HG02973 (cell line): ENCODE data around the gene POU2F1.

Experiments used
- ATAC-seq: cut with Tn5 transposase; IDR thresholded peaks from one replicate; pipeline ENCODE4 v1.9.1; 2021; ENCODE audit warnings: moderate library complexity; ENCODE audit not compliant: unreplicated experiment

The POU2F1 gene

GRCh38 chr1:167266965-167267364 lies 46.3 kb downstream of the POU2F1 start:
- ATAC-seq = no peak

DNA sequence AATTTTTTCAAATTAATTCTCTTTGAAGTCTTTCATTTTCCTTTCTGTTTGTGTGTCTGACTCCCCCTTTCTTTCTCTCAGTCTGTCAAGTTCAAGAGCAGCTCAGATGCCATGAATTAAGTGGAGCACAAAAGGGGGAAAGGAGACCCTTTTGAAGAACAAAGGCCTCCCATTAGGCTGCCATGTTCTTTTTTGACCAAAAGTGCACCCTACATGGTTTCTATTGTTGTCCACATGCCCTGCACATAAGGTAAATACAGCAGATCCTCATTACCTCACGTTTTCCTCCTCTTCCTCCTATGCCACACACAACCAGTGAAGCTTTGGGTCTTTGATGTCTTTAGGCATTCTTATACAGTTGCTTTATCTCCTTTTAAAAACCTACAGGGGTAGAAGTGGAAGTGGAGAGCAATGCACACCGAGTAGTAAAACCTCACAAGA lies 47.7 kb downstream of the POU2F1 start:
- ATAC-seq = no peak

GRCh38 chr1:167270349-167271092 lies 49.8 kb downstream of the POU2F1 start:
- no peak for ATAC-seq

- no peak for ATAC-seq
Observed at GRCh38 chr1:167272369-167272957, 51.8 kb downstream of the POU2F1 start.

- ATAC-seq = no peak
Observed at GRCh38 chr1:167273027-167273800, 52.5 kb downstream of the POU2F1 start.

- no peak for ATAC-seq
Observed at GRCh38 chr1:167274061-167274460, 53.4 kb downstream of the POU2F1 start.

DNA sequence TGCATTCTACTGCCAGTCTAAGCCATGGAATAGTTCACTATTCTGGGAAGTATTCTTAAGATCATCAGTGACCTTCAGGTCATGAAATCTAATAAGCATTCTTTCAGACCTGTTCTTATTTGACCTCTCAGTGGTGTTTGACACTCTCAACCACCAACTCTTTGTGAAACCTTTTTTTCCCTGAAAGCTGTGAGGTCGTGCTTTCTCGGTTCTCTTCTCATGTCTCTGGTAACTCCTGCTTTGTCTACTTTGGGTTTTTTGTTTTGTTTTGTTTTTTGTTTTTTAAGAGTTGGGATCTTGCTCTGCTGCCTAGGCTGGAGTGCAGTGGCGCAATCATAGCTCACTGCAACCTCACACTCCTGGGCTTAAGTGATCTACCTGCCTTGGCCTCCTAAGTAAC lies 56.3 kb downstream of the POU2F1 start:
- ATAC-seq = no peak

DNA sequence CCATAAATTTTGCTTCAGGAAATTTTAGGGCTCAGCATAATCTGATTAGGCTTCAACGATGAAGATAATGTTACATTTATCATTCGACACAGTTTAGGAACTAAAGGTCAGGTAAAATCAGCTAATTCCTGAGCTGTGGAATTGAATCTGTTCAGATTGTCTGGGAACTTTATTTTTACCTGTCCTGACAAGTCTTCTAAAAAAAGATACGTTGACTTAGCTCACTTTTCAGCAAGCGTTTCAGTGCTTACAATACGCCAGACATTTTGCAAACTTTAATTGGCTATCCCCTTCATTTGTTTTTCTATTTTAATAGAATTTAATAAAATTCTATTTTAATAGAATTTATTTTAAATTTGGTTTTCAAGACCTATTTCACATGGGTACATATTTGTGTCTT lies 57.8 kb downstream of the POU2F1 start:
- ATAC-seq = no peak

DNA sequence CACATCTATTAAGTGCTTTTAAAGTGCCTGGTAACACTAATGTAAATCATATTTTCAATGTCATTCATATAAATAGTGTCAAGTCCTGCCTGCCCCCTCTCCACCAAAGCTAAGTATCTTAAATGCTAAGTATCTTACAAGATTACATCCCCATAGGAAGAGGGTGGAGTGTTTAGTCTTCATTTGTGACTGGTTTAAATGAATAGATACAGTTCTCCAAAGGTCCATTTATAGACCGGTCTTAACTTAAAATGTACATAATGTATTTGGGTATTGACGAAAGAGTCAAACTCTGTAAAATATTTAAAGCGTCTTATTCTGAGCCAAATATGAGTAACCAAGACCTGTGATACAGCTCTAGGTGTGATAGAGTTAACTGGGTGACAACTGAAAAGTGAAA lies 60.2 kb downstream of the POU2F1 start:
- ATAC-seq = no peak

- no peak for ATAC-seq
Observed at GRCh38 chr1:167288390-167289074, 67.8 kb downstream of the POU2F1 start.

DNA sequence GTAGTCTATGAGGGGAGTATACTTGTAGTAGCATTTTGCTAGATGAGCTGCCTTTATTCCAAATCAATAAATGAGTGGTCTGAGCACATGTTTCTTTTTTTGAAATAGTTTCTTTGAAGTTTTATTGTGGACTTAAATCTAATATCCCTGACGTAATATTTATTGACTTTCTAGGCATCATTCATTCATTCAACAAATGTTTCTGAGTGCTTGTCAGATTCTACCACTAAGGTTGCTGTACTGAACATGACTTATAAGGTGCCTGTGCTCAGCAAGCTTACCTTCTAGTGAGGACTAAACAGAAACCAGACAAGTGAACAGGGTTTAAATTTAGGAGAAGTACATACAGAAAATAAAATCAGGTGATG lies 68.4 kb downstream of the POU2F1 start:
- ATAC-seq = no peak

- ATAC-seq = no peak
Observed at GRCh38 chr1:167289966-167290365, 69.3 kb downstream of the POU2F1 start.

GRCh38 chr1:167291539-167292185 lies 71.0 kb downstream of the POU2F1 start:
- no peak for ATAC-seq

DNA sequence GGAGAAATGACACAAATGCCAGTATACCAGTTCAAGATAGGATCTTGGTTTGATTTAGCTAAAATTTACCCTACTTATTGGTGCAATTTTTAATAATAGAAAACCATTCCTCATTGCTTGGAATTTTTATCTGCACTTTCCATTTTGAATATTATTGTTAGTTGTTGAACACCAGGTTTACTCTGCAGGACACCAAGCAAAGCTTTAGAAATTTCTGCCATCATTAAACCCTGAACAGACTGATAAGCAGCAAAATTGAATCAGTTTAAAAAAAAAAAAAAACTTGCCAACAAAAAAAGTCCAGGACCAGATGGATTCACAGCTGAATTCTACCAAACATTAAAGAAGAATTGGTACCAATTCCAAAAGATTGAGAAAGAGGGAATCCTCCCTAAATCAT lies 71.5 kb downstream of the POU2F1 start:
- no peak for ATAC-seq

- no peak for ATAC-seq
Observed at GRCh38 chr1:167293057-167293456, 72.4 kb downstream of the POU2F1 start.

DNA sequence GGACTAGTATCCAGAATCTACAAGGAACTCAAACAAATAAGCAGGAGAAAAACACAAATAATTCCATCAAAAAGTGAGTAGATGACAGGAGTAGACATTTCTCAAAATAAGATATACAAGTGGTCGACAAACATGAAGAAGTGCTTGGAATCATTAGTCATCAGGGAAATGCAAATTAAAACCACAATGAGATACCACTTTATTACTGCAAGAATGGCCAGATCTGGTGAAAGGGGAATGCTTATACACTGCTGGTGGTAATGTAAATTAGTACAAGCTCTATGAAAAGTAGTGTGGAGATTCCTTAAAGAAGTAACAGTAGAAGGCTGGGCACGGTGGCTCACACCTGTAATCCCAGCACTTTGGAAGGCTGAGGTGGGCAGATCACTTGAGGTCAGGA lies 73.8 kb downstream of the POU2F1 start:
- ATAC-seq = no peak

DNA sequence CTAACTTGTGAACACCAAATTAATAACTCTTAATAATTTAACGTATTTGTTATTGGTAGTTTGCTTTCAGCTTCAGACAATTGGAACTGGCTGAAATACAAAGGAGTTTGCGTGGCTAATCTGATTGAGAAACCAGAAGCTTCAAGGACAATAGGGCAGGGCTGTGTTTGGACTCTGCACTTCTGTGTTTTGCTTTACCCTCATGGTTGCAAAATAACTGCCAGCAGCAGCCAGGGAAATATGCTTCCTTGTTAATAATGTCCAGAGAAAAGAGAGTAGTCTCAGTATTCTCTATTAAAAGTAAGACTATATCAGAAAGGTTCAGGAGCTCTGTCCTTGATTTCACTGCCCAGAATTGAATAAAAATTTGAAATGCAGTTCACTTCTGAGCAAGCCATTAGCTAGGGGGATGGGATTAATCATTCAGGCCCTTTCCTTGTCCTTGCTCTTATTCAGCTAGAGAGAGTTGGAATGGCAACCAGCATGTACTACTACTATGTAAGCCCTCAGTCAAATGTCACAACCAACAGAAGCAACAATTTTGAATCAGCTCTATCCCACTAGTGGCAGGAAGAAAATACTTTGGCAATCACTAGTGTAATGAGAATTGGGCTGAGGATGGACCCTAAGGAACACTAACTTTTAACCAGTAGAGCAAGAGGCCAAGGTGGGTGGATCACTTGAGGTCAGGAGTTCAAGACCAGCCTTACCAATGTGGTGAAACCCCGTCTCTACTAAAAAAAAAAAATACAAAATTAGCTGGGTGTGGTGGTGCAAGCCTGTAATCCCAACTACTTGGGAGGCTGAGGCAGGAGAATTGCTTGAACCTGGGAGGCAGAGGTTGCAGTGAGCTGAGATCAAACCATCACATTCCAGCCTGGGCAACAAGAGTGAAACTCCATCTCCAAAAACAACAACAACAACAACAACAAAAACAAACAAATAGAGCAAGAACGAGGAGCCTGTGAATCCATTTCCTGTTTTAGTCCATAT lies 76.8 kb downstream of the POU2F1 start:
- ATAC-seq = no peak

DNA sequence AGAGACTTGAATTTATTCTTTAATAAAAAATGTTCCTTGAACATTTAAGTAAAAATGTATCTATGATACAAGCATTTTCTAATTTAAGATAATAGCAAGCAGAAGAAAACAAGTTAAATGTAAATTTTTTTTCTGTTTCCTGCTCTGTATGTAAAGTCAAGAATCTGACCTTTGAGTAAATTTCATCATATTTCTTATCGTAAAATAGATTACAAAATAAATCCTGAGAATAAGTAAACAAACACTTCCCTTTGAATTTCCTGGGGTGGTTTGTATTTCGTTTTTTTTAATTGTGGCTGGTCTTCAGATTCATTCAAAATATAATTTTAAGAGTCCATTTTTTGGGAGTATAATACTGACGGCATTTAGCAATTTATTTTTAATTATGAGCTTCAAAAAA lies 77.6 kb downstream of the POU2F1 start:
- ATAC-seq = no peak

GRCh38 chr1:167301355-167301754 lies 80.7 kb downstream of the POU2F1 start:
- ATAC-seq = no peak

DNA sequence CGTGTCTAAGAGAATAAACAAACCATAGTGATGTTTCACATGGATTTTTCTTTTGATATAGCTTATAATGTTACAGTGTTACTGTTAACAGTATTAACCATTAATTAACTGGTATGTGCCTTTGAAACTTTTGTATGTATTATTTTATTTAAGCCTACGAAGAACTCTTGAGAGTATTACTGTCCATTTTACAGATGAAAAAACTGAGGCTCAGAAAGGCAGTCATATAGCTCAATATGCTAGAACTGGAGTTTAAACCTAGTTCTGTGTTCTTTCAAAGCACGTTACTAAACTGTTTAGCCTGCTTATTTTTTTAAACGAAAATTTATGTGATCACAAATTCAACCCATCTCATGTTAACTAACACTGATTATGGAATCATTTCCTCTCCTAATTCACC lies 83.5 kb downstream of the POU2F1 start:
- no peak for ATAC-seq
